Gastrocnemius medialis (tissue), 4 donors: ENCODE results near the gene ZSWIM4. TPM values are rescaled to one million over a fixed set of nuclear protein-coding genes. Genes with fewer than 3 reads are reported as not detected.

Source experiments
- ATAC-seq, 2 donors: fragments of 150-250 bp; one replicate each; pipeline ENCODE4 v1.9.1; 2016
- DNase-seq, 2 donors: peaks; one replicate each; pipeline ENCODE4 v3.0.0-alpha.2; 2019
- H3K27ac ChIP-seq, 4 donors: fragments of 200-600 bp; sonication (generic); 1 replicate in 1 of 4; 2 replicates in 3 of 4; pipeline ENCODE4 v1.5.1; 2016 to 2018; ENCODE audit warnings: mild to moderate bottlenecking in 2 of 4, moderate library complexity in 1 of 4
- H3K27me3 ChIP-seq, 3 donors: fragments of 200-600 bp; sonication (generic) in 2 of 3; 1 replicate in 1 of 3; 2 replicates in 2 of 3; pipeline versions ENCODE4 v1.5.1 to v1.6.0; 2016 to 2019; ENCODE audit warnings: mild to moderate bottlenecking in 1 of 3, moderate library complexity in 1 of 3
- H3K36me3 ChIP-seq, 2 donors: fragments of 200-600 bp; sonication (generic) in 1 of 2; one replicate each; pipeline ENCODE4 v1.5.1; 2017 to 2018
- H3K4me1 ChIP-seq, 2 donors: fragments of 200-600 bp; sonication (generic) in 1 of 2; one replicate each; pipeline ENCODE4 v1.5.1; 2016 to 2017; ENCODE audit warnings: mild to moderate bottlenecking in 2 of 2
- H3K4me3 ChIP-seq, 4 donors: fragments of 200-600 bp; sonication (generic) in 3 of 4; 1 replicate in 1 of 4; 2 replicates in 3 of 4; pipeline ENCODE4 v1.5.1; 2016 to 2019; ENCODE audit warnings: mild to moderate bottlenecking in 2 of 4
- H3K9me3 ChIP-seq, 3 donors: fragments of 200-600 bp; sonication (generic) in 2 of 3; 1 replicate in 1 of 3; 2 replicates in 2 of 3; pipeline ENCODE4 v1.5.1; 2016 to 2019
- CTCF ChIP-seq, 5 experiments: fragments of 450-650 bp in 3 of 5; fragments of 200-600 bp in 2 of 5; sonication (generic) in 2 of 5; IDR thresholded peaks in 4 of 5; conservative IDR thresholded peaks in 1 of 5; 1 replicate in 4 of 5; 2 replicates in 1 of 5; pipeline ENCODE4 v1.5.1; 2016 to 2019; ENCODE audit warnings: antibody characterized with exemption in 5 of 5, mild to moderate bottlenecking in 3 of 5, moderate library complexity in 3 of 5
- POLR2A ChIP-seq, 2 donors: fragments of 450-650 bp; IDR thresholded peaks; one replicate each; pipeline ENCODE4 v1.6.1; 2017; ENCODE audit warnings: antibody characterized with exemption in 2 of 2, mild to moderate bottlenecking in 2 of 2, moderate library complexity in 2 of 2
- in situ Hi-C, 4 donors: fragments of 200-750 bp; cut with MboI; loops; one replicate each; pipeline versions ENCODE4 v1.15.0 to v1.8.0; 2017; ENCODE audit warnings: low sequenced_read_pairs in 4 of 4
- intact Hi-C: fragments of 100-400 bp; cut with DNase I; formaldehyde crosslinking; loops from one replicate; pipeline ENCODE4 v1.15.1; 2023; ENCODE audit warnings: low total_unique reads
- total RNA-seq, 4 donors: library from RNA; depleted of rRNA; stranded (reverse); fragments of >200 nt; gene quantifications; one replicate each; pipeline versions ENCODE4 v1.1.0 to v1.2.3, GENCODE V29; 2016

The ZSWIM4 gene
- total RNA-seq, 4 donors from 2014 or later: 3.9 to 6.3 (median 5.0) TPM

GRCh38 chr19:13803038-13803437 lies 7.8 kb downstream of the ZSWIM4 start:
- DNase-seq: no peak
- intact Hi-C loops (no loop called here), in situ Hi-C loops (no loop called here)
- no peak for ATAC-seq
- Histone ChIP-seq H3K4me1 (no peaks in the 10 kb centered on the region), H3K9me3 (no peaks in the 10 kb centered on the region), H3K27ac (no peak overlapping the region), H3K36me3 (no peaks in the 10 kb centered on the region), H3K4me3 (no peak overlapping the region), H3K27me3 (no peaks in the 10 kb centered on the region)
- TF ChIP-seq POLR2A (IDR thresholded peaks at IDR 0.05) (no peak), CTCF (IDR thresholded peaks at IDR 0.05 in 4 of 5, conservative IDR thresholded peaks at IDR 0.05 in 1 of 5) (no peak)

- Histone ChIP-seq H3K4me1 (no peaks in the 10 kb centered on the region), H3K4me3 (no peak overlapping the region), H3K27ac (no peak overlapping the region), H3K9me3 (no peaks in the 10 kb centered on the region), H3K27me3 (no peaks in the 10 kb centered on the region), H3K36me3 (peaks cover 0 to 4% of the 10 kb centered on the region in 2 donors)
- TF ChIP-seq CTCF (IDR thresholded peaks at IDR 0.05 in 4 of 5, conservative IDR thresholded peaks at IDR 0.05 in 1 of 5): peak; percentile 27 to 58 (median 51)
- no peak for TF ChIP-seq POLR2A (IDR thresholded peaks at IDR 0.05)
- intact Hi-C loops: no loop called here
- ATAC-seq (peak in 1 of 2 donors; percentile 30), DNase-seq (no peak)
- in situ Hi-C loops: no loop called here
These were observed 9.8 kb downstream of the ZSWIM4 start for GRCh38 chr19:13804830-13805683.

- TF ChIP-seq POLR2A (IDR thresholded peaks at IDR 0.05) (no peak), CTCF (IDR thresholded peaks at IDR 0.05 in 4 of 5, conservative IDR thresholded peaks at IDR 0.05 in 1 of 5) (no peak)
- H3K27ac ChIP-seq: no peak overlapping the region
- ATAC-seq: no peak
- in situ Hi-C loops: no loop called here
- H3K9me3 ChIP-seq: no peaks in the 10 kb centered on the region
- H3K36me3 ChIP-seq: peaks cover 0 to 8% of the 10 kb centered on the region in 2 donors
- DNase-seq: no peak
- no peak overlapping the region for H3K4me3 ChIP-seq
- H3K27me3 ChIP-seq: no peaks in the 10 kb centered on the region
- H3K4me1 ChIP-seq: no peaks in the 10 kb centered on the region
- intact Hi-C loops: no loop called here
These were observed 11.5 kb downstream of the ZSWIM4 start for GRCh38 chr19:13806728-13807127.

- Histone ChIP-seq H3K27ac (no peak overlapping the region), H3K9me3 (no peaks in the 10 kb centered on the region), H3K4me3 (no peak overlapping the region), H3K27me3 (no peaks in the 10 kb centered on the region), H3K36me3 (peaks cover 0 to 8% of the 10 kb centered on the region in 2 donors), H3K4me1 (no peaks in the 10 kb centered on the region)
- intact Hi-C loops (no loop called here), in situ Hi-C loops (no loop called here)
- TF ChIP-seq POLR2A (IDR thresholded peaks at IDR 0.05) (no peak), CTCF (IDR thresholded peaks at IDR 0.05 in 4 of 5, conservative IDR thresholded peaks at IDR 0.05 in 1 of 5) (no peak)
- DNase-seq (no peak), ATAC-seq (no peak)
These were observed 12.3 kb downstream of the ZSWIM4 start for GRCh38 chr19:13807421-13808021.
